Right lung (tissue), 5 donors: ENCODE results near the gene BORCS5. TPM values are rescaled to one million over a fixed set of nuclear protein-coding genes. Genes with fewer than 3 reads are reported as not detected.

Experiments used
- DNase-seq, 2 donors: peaks; one replicate each; pipeline ENCODE4 v3.0.0-alpha.2; 2013
- polyA plus RNA-seq, 5 donors: library from polyadenylated mRNA; unstranded; fragments of 120-200 nt; gene quantifications; one replicate each; pipeline versions ENCODE4 v1.2.1 to v1.2.3, GENCODE V29; 2013; ENCODE audit warnings: inconsistent platforms in 1 of 5, low replicate concordance in 1 of 5; ENCODE audit not compliant: insufficient read length in 5 of 5, insufficient read depth in 1 of 5

Gene BORCS5
- polyA plus RNA-seq, 5 donors = 7.1 to 8.8 (median 8.3) TPM

- no peak for DNase-seq
Observed at GRCh38 chr12:12510141-12510540, 153.3 kb downstream of the BORCS5 start.

GRCh38 chr12:12510551-12510950 lies 153.7 kb downstream of the BORCS5 start:
- DNase-seq = no peak

GRCh38 chr12:12511021-12511783 lies 154.3 kb downstream of the BORCS5 start:
- DNase-seq = no peak

- DNase-seq = no peak
Observed at GRCh38 chr12:12511895-12512711, 155.2 kb downstream of the BORCS5 start.

GRCh38 chr12:12513416-12514006 lies 156.6 kb downstream of the BORCS5 start:
- no peak for DNase-seq

GRCh38 chr12:12518464-12518845 lies 161.6 kb downstream of the BORCS5 start:
- DNase-seq = no peak

GRCh38 chr12:12518919-12519318 lies 162.0 kb downstream of the BORCS5 start:
- DNase-seq = no peak

Other genes starting within 250 kb of the BORCS5 start
- 10 to 100 TPM; 37.5 to 66.2 (median 62.3) TPM for gene LRP6, start 90.0 kb upstream of the BORCS5 start, polyA plus RNA-seq
- gene MANSC1, start 6.8 kb upstream of the BORCS5 start, polyA plus RNA-seq = 10 to 100 TPM; 22.1 to 32.4 (median 30.3) TPM
- 10 to 100 TPM; 28.8 to 36.2 (median 31.3) TPM for gene DUSP16, start 205.8 kb downstream of the BORCS5 start, polyA plus RNA-seq